Measurements from ENCODE around the gene PLAAT4.

DNA sequence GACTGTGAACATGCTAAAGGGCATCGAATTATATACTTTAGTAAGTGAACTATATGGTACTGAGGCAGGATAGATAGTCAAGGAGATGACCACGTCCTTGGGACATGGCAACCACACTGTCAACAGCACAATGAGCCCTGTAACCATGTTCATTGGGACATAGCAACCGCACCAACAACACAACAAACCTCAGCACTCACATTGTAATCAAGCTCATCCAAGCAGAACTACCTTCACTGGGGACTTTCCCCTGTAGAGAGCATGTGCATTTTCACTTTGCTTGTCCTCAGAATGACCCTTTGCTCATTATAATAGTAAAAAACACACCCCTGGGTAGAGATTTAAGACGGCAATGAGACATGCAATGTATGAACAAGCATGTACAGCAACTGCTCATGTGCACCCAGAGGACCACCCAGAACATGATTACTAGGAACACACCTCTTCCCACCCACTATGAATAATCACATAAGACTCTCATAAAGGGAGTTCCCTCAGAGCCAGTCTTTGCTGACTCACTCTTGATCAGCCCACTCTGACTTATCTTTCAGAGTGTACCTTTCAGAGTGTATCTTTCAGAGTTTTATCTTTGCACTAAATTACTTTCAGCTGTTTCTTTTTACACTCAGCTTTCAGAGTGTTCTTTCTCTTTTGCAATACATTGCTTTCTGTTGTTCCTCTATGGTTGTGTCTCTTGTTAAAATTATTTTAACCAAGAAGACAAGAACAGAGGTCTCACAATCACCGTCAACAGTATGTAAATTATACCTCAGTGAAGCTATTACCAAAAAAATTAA, 30.6 kb downstream of the PLAAT4 start:
- TF ChIP-seq, protein P1, sequence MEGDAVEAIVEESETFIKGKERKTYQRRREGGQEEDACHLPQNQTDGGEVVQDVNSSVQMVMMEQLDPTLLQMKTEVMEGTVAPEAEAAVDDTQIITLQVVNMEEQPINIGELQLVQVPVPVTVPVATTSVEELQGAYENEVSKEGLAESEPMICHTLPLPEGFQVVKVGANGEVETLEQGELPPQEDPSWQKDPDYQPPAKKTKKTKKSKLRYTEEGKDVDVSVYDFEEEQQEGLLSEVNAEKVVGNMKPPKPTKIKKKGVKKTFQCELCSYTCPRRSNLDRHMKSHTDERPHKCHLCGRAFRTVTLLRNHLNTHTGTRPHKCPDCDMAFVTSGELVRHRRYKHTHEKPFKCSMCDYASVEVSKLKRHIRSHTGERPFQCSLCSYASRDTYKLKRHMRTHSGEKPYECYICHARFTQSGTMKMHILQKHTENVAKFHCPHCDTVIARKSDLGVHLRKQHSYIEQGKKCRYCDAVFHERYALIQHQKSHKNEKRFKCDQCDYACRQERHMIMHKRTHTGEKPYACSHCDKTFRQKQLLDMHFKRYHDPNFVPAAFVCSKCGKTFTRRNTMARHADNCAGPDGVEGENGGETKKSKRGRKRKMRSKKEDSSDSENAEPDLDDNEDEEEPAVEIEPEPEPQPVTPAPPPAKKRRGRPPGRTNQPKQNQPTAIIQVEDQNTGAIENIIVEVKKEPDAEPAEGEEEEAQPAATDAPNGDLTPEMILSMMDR (conservative IDR thresholded peaks at IDR 0.05; ENCODE audit: low read length) = no peak
- no peak for TF ChIP-seq EZH2phosphoT487 (IDR thresholded peaks at IDR 0.05; ENCODE audit: borderline replicate concordance, low read depth, low read length)

All from OCI-LY7 (cell line).